GM19035 (cell line): ENCODE measurements around the gene RNF144B.

Source experiments
- ATAC-seq: cut with Tn5 transposase; IDR thresholded peaks from one replicate; pipeline ENCODE4 v1.9.1; 2021; ENCODE audit not compliant: unreplicated experiment

The RNF144B gene

DNA sequence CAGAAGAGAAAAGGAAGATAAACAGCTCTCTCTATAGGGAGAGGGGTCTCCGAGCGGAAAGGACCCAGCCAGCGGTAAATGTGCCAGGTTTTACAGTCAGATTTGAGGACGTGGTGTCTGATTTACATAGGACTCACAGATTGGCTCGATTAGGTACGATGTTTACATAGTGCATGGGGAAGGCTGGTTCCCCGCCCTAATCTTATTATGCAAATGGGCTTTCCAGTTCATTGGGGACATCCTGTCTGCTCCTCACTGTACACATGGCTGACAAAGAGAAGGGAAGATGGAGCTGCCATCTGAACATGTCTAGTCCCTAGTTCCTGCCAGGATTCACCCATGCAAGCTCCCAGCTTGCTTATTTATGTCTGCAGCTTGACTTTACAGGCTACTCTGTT, 119.9 kb downstream of the RNF144B start:
- no peak for ATAC-seq

DNA sequence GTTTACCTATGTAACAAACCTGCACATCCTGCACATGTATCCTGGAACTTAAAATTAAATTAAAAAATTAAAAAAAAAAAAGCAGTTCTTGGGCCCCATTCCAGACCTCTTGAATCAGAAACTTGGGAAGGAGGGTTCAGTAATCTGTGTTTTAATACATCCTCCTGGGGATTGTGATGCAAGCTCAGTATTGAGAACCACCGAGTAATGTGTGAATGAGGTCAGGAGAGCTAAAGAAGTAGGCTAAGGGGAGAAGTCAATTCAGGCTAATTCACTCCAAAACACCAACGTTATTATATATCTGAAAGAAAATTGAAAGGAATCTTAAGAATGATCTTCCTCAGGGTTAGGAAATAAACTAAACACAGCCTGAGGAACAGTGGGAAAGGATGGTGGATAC, 120.4 kb downstream of the RNF144B start:
- ATAC-seq: no peak

DNA sequence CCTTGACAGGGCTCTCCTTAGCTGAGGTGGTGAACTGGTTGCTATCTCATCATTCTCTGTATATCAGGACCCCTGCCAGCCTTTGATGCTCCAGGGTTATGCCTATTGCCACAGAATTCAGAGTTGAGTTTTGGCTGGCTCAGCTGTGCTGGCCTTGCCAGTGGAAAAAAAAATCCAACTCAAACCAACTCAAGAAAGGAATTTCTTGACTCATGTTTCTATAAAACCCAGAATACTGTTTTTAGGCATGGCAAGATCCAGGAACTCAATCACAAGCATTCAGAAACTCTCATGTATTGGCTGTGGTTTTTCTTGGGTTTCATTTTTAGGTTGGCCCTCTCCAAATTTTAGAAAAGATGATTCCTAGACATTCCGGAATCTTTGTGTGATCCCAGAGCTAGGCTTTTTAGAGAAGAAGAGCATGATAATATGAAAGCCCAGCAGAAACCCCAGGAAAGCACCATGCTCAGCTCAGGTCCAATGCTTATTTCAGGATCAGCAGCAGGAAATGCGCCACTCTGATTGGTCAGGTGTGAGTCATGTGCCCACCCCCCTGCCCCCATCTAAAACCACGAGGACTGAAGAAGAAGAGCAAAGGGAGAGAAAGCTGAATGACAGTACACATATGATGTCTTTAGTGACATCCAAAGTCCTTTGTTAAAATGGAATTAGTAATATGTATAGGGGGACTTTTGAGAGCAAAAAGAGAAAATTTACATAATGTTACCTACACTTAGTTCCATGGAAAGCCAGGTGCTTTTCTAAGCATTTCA, 122.9 kb downstream of the RNF144B start:
- no peak for ATAC-seq

DNA sequence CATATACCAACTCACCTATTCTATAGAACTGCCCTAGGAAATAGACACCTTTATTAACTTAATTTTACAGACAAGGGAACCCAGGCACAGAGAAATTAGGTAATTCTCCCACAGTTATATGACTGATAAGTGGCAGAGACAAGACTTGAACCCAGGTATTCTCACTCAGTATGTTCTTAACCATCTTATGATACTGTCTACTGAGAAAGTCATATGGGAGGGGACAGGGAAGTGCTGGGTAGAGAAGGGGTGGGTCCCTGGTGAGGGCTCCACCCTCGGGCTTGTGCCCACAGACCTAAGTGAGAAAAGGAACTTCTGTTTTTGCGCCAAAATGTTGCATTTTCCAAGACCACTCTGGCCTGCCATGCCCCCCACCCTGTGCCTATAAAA, 123.5 kb downstream of the RNF144B start:
- no peak for ATAC-seq

DNA sequence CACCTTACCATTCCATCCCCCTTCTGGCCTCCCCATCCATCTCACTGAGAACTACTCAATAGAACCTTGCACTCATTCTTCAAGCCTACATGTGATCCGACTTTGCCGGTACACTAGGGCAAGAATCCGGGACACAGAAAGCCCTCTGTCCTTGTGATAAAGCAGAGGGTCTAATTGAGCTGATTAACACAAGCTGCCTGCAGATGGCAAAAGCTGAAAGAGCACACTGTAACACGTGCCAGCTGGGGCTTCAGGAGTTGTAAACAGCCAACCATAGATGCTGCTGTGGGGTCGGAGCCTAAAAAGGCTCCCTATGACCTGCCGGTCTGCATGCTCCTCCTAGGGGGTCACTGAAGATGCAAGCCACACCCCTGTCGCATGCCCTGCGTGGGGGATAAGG, 124.1 kb downstream of the RNF144B start:
- ATAC-seq: no peak

DNA sequence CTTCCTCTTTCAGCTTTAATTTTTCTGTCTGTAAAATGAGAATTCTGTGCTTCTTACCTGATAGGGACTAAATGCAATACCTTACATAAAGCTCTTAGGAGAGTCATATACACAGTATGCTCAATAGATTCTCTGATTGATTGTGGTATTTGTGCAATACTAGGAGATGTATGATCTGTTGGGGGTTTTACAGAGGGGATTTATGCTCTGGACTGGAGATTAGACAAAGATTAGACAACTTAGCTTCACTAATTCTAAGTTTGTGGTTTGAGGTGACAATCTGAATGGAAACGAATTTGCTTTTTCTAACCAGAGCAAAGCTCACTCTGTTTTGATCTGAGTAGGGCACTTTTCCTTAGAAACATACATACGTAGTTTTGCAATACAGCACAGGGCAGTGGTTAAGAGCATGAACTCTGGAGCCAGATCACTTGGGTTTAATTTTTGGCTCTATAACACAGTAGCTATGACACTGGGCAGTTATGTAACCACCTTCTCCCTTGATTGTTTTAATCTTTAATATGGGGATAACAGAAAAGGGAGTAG, 126.2 kb downstream of the RNF144B start:
- ATAC-seq: no peak

DNA sequence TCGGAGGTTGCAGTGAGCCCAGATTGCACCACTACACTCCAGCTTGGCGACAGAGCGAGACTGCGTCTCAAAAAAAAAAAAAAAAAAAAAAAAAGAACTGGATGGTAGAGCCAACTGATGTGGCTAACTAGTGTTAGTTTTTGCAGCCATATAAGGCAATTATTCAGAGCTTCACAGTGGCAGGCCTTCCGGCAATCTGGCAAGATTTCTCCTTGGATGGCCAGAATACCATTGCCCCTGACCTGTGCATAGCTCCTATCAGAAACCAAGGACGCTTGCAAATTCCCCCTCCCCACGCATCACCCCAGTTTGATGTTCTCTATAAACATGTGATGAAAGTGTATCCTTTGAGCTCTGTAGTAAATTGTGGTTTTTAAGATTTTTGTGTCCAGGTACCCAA, 127.0 kb downstream of the RNF144B start:
- no peak for ATAC-seq

DNA sequence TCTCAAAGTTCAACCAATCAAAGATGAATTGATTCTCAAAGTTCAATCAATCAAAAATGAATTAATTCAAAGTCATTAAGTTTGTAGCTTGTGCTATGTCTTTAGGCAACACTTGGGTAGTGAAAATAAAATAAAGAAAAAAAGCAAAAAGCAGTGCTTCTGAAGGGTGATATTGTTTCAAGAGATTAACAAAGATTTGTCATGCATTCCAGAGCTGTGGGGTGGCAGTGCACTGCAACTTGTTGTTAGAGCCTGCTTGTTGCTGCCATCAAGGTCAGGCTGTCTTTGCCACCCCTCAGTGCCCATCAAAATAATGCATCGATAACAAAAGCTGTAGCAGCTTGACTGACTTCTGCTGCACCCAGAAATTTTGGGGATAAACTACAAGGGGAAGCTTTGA, 128.6 kb downstream of the RNF144B start:
- no peak for ATAC-seq
